GM21717 (cell line): Measurements from ENCODE around the gene ZNF644.
"Not testable (repeated sequence)": the region's sequence is repeated elsewhere in the genome, so short reads cannot be mapped to it uniquely, and the experiment has no call there.

ENCODE experiments used
- ATAC-seq: cut with Tn5 transposase; IDR thresholded peaks from one replicate; pipeline ENCODE4 v1.9.1; 2021; ENCODE audit warnings: mild to moderate bottlenecking, moderate library complexity; ENCODE audit not compliant: unreplicated experiment

The ZNF644 gene

GRCh38 chr1:90928231-90928630, 93.6 kb downstream of the ZNF644 start:
- not testable (repeated sequence) for ATAC-seq

- not testable (repeated sequence) for ATAC-seq
These were observed 94.2 kb downstream of the ZNF644 start for GRCh38 chr1:90927674-90928073.

- ATAC-seq, result no peak
These were observed 94.9 kb downstream of the ZNF644 start for GRCh38 chr1:90926971-90927370.

GRCh38 chr1:90925928-90926869, 95.6 kb downstream of the ZNF644 start:
- ATAC-seq, result no peak

GRCh38 chr1:90924982-90925381, 96.9 kb downstream of the ZNF644 start:
- ATAC-seq, result no peak

GRCh38 chr1:90922996-90923395, 98.8 kb downstream of the ZNF644 start:
- ATAC-seq, result no peak

GRCh38 chr1:90922202-90922601, 99.6 kb downstream of the ZNF644 start:
- ATAC-seq, result no peak

- ATAC-seq, result no peak
These were observed 101.9 kb downstream of the ZNF644 start for GRCh38 chr1:90919900-90920299.

- ATAC-seq, result no peak
These were observed 102.6 kb downstream of the ZNF644 start for GRCh38 chr1:90919190-90919719.

- ATAC-seq, result no peak
These were observed 110.5 kb downstream of the ZNF644 start for GRCh38 chr1:90911353-90911752.

GRCh38 chr1:90902672-90903071, 119.2 kb downstream of the ZNF644 start:
- ATAC-seq, result no peak

GRCh38 chr1:90899263-90899662, 122.6 kb downstream of the ZNF644 start:
- ATAC-seq, result no peak

GRCh38 chr1:90893679-90894078, 128.2 kb downstream of the ZNF644 start:
- ATAC-seq, result not testable (repeated sequence)

GRCh38 chr1:90892884-90893283, 129.0 kb downstream of the ZNF644 start:
- not testable (repeated sequence) for ATAC-seq

- not testable (repeated sequence) for ATAC-seq
These were observed 129.6 kb downstream of the ZNF644 start for GRCh38 chr1:90892196-90892595.

GRCh38 chr1:90891756-90892155, 130.1 kb downstream of the ZNF644 start:
- not testable (repeated sequence) for ATAC-seq

- no peak for ATAC-seq
These were observed 139.6 kb downstream of the ZNF644 start for GRCh38 chr1:90882221-90882620.

- no peak for ATAC-seq
These were observed 140.8 kb downstream of the ZNF644 start for GRCh38 chr1:90881034-90881433.

- no peak for ATAC-seq
These were observed 142.6 kb downstream of the ZNF644 start for GRCh38 chr1:90879281-90879680.

GRCh38 chr1:90876101-90876500, 145.7 kb downstream of the ZNF644 start:
- ATAC-seq, result no peak
